WI38 (cell line): ENCODE results near the gene CRYL1.

ENCODE experiments used
- H3K4me3 ChIP-seq: 2 replicates; pipeline ENCODE4 v1.5.1; 2011; ENCODE audit warnings: low read depth, mild to moderate bottlenecking, control low read depth, low read length
- TF ChIP-seq, protein P1 (sequence below): IDR thresholded peaks from 2 replicates; pipeline ENCODE4 v1.5.1; 2012; ENCODE audit warnings: low read depth, mild to moderate bottlenecking, control low read depth, low read length

The CRYL1 gene

DNA sequence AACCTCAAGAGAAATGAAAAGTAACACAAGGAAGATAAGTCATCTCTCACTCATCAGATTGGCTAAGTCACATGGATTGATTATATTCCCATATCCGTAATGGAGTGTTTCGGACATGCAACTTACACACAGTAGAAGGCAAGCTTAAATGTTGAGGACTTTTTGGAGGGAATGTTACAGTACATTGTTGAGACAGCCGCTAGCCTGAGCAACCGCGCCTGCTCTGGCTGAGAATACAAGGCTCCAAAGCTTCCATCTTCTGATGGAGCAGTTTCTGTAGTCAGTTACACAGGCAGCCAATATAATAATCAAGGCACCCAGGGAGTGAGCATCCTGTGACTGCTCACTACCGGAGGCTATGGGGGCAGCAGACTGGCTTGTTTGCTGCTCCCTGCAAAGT is 1.0 kb upstream of the CRYL1 start:
- H3K4me3 ChIP-seq: peak overlapping the region; percentile 76
- TF ChIP-seq, protein P1, sequence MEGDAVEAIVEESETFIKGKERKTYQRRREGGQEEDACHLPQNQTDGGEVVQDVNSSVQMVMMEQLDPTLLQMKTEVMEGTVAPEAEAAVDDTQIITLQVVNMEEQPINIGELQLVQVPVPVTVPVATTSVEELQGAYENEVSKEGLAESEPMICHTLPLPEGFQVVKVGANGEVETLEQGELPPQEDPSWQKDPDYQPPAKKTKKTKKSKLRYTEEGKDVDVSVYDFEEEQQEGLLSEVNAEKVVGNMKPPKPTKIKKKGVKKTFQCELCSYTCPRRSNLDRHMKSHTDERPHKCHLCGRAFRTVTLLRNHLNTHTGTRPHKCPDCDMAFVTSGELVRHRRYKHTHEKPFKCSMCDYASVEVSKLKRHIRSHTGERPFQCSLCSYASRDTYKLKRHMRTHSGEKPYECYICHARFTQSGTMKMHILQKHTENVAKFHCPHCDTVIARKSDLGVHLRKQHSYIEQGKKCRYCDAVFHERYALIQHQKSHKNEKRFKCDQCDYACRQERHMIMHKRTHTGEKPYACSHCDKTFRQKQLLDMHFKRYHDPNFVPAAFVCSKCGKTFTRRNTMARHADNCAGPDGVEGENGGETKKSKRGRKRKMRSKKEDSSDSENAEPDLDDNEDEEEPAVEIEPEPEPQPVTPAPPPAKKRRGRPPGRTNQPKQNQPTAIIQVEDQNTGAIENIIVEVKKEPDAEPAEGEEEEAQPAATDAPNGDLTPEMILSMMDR: no peak

GRCh38 chr13:20525144-20525600 is 485 bp downstream of the CRYL1 start:
- H3K4me3 ChIP-seq: peak overlapping the region; percentile 76
- TF ChIP-seq, protein P1: no peak

- H3K4me3 ChIP-seq: no peak overlapping the region
- TF ChIP-seq, protein P1: no peak
Measured at GRCh38 chr13:20521364-20522115, 4.1 kb downstream of the CRYL1 start.

DNA sequence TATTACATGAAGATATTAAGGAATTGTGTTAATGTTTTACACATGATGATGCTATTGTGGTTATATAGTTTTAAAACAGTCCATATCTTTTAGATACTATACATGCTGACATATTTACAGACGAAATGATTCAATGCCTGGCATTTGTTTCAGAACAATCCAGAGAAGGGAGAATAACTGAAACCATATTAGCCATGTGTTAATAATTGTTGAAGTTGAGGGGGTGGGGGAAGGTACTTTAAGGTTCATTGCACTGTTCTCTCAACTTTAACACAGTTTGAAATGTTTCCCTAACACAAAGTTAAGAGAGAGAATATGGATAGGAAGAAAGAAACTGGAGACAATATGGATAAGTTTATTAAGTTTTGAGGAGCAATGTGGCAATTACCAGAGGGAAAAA is 5.8 kb downstream of the CRYL1 start:
- TF ChIP-seq, protein P1: no peak
- no peak overlapping the region for H3K4me3 ChIP-seq

DNA sequence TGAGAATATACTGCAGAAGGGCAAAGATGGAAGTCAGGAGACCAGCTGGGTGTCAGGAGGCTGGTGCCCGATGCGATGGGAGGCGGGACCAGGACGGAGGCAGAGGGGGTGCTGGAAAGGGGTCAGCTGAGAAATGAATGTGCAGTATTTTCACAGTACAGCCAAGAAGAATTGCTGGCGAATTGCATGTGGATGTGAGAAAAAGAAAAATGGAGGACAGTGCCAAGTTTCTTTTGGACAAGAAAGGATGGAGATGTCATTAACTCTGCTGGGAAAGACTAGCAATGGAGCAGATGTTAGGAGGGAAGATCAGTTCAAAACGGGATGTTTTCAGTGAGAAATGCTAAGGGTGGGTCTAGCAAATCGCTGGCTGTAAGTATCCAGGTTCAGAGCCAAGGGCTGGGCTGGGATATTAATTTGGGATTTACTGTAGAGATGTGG is 7.0 kb downstream of the CRYL1 start:
- TF ChIP-seq, protein P1: no peak
- H3K4me3 ChIP-seq: no peak overlapping the region

DNA sequence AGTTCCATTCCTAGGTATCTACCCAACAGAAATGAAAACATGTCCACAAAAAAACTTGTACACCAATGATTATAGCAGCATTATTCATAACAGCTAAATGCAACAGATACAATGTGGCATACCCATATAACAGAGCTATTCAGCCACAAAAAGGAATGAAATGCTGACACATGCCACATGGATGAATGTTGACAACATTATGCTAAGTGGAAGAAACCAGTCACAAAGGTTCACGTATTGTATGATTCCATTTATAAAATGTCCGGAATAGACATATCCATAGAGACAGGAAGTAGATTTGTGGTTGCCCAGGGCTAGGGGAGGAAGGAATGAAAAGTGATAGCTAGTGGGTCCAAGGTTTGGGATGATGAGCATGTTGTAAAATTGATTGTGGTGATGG is 10.8 kb downstream of the CRYL1 start:
- TF ChIP-seq, protein P1: no peak
- no peak overlapping the region for H3K4me3 ChIP-seq

GRCh38 chr13:20513466-20513995 is 12.1 kb downstream of the CRYL1 start:
- H3K4me3 ChIP-seq: no peak overlapping the region
- TF ChIP-seq, protein P1: no peak
